CD14-positive monocyte (primary cell): ENCODE results near the gene HACD3. TPM values are rescaled to one million over a fixed set of nuclear protein-coding genes. Genes with fewer than 3 reads are reported as not detected.

Experiments used
- DNase-seq, 3 donors: peaks; one replicate each; pipeline ENCODE4 v3.0.0-alpha.2; 2011 to 2022
- H2AFZ ChIP-seq: 2 replicates; pipeline ENCODE4 v1.6.0; 2012; ENCODE audit warnings: mild to moderate bottlenecking, low read depth, low read length, inconsistent platforms; ENCODE audit not compliant: insufficient read depth, poor library complexity, severe bottlenecking
- H3K27ac ChIP-seq, 2 donors: 1 replicate in 1 of 2; 2 replicates in 1 of 2; pipeline ENCODE4 v1.5.1; 2012 to 2013; ENCODE audit warnings: low read length in 2 of 2, control low read depth in 1 of 2, inconsistent platforms in 1 of 2, low read depth in 1 of 2, mild to moderate bottlenecking in 1 of 2
- H3K27me3 ChIP-seq, 2 donors: one replicate each; pipeline versions ENCODE4 v1.6.0 to v1.6.1; 2011 to 2013; ENCODE audit warnings: low read length in 2 of 2; ENCODE audit not compliant: control insufficient read depth in 2 of 2, insufficient read depth in 2 of 2
- H3K36me3 ChIP-seq, 2 donors: replicated peaks in 1 of 2; 1 replicate in 1 of 2; 2 replicates in 1 of 2; pipeline versions ENCODE4 v1.5.1 to v1.6.1; 2012 to 2013; ENCODE audit warnings: low read length in 2 of 2, control low read depth in 1 of 2, inconsistent platforms in 1 of 2, mild to moderate bottlenecking in 1 of 2; ENCODE audit not compliant: insufficient read depth in 2 of 2, control insufficient read depth in 1 of 2
- H3K4me1 ChIP-seq, 2 donors: 1 replicate in 1 of 2; 2 replicates in 1 of 2; pipeline versions ENCODE4 v1.5.1 to v1.6.1; 2012 to 2013; ENCODE audit warnings: low read length in 2 of 2, control low read depth in 1 of 2, inconsistent platforms in 1 of 2, mild to moderate bottlenecking in 1 of 2, moderate library complexity in 1 of 2; ENCODE audit not compliant: insufficient read depth in 2 of 2, control insufficient read depth in 1 of 2
- H3K4me2 ChIP-seq: replicated peaks from 2 replicates; pipeline ENCODE3; 2012; ENCODE audit warnings: low read length, moderate library complexity, mild to moderate bottlenecking; ENCODE audit not compliant: poor library complexity, severe bottlenecking; ENCODE audit errors: extremely low read depth
- H3K4me3 ChIP-seq, 3 experiments: fragments of 200-600 bp in 1 of 3; sonication (generic) in 1 of 3; replicated peaks in 1 of 3; 1 replicate in 2 of 3; 2 replicates in 1 of 3; pipeline ENCODE4 v1.5.1; 2011 to 2013; ENCODE audit warnings: low read length in 3 of 3, mild to moderate bottlenecking in 3 of 3, control low read depth in 2 of 3, low read depth in 2 of 3, inconsistent platforms in 1 of 3, moderate library complexity in 1 of 3
- H3K79me2 ChIP-seq: 2 replicates; pipeline ENCODE4 v1.6.0; 2012; ENCODE audit warnings: mild to moderate bottlenecking, control low read depth, inconsistent platforms, low read length, moderate library complexity; ENCODE audit not compliant: insufficient read depth
- H3K9ac ChIP-seq: 2 replicates; pipeline ENCODE4 v1.6.0; 2017; ENCODE audit warnings: low read length, mild to moderate bottlenecking; ENCODE audit not compliant: insufficient read depth, poor library complexity, severe bottlenecking
- H3K9me3 ChIP-seq, 2 donors: replicated peaks in 1 of 2; 1 replicate in 1 of 2; 2 replicates in 1 of 2; pipeline versions ENCODE4 v1.5.1 to v1.6.1; 2012 to 2013; ENCODE audit warnings: low read length in 2 of 2, control low read depth in 1 of 2; ENCODE audit not compliant: control insufficient read depth in 1 of 2, insufficient read depth in 1 of 2
- H4K20me1 ChIP-seq: 2 replicates; pipeline ENCODE4 v1.6.0; 2012; ENCODE audit warnings: mild to moderate bottlenecking, low read length, control low read depth, moderate library complexity; ENCODE audit not compliant: insufficient read depth
- H3K27ac Mint-ChIP-seq, 7 donors: one replicate each; pipeline ENCODE4 v1.8.0; 2020; ENCODE audit warnings: mild to moderate bottlenecking in 7 of 7, mixed read lengths in 7 of 7, moderate library complexity in 6 of 7, inconsistent platforms in 2 of 7
- H3K27me3 Mint-ChIP-seq, 3 donors: one replicate each; pipeline ENCODE4 v1.8.0; 2021 to 2022; ENCODE audit warnings: low read depth in 3 of 3, mild to moderate bottlenecking in 3 of 3, mixed read lengths in 3 of 3, moderate library complexity in 3 of 3, inconsistent platforms in 1 of 3
- H3K36me3 Mint-ChIP-seq, 2 donors: one replicate each; pipeline ENCODE4 v1.8.0; 2020; ENCODE audit warnings: mixed read lengths in 2 of 2, inconsistent platforms in 1 of 2, mild to moderate bottlenecking in 1 of 2
- H3K4me1 Mint-ChIP-seq: one replicate; pipeline ENCODE4 v1.8.0; 2020; ENCODE audit warnings: mild to moderate bottlenecking, mixed read lengths
- H3K4me3 Mint-ChIP-seq, 2 donors: one replicate each; pipeline ENCODE4 v1.8.0; 2020; ENCODE audit warnings: mild to moderate bottlenecking in 2 of 2, mixed read lengths in 2 of 2, moderate library complexity in 1 of 2
- H3K9me3 Mint-ChIP-seq, 7 donors: one replicate each; pipeline ENCODE4 v1.8.0; 2020 to 2022; ENCODE audit warnings: mixed read lengths in 7 of 7, mild to moderate bottlenecking in 6 of 7, moderate library complexity in 6 of 7, inconsistent platforms in 2 of 7
- CTCF ChIP-seq: fragments of 200-600 bp; IDR thresholded peaks from one replicate; pipeline ENCODE4 v1.8.0; 2022; ENCODE audit warnings: antibody characterized with exemption, mild to moderate bottlenecking
- WGBS: methylation state at CpG from one replicate; pipeline ENCODE4 v1.1.5; 2013; ENCODE audit warnings: missing lambda C conversion rate; ENCODE audit not compliant: insufficient coverage; 5-methylcytosine and 5-hydroxymethylcytosine counted together
- intact Hi-C, 2 donors: fragments of 100-400 bp; cut with micrococcal nuclease; formaldehyde crosslinking; loops; one replicate each; pipeline versions ENCODE4 v1.15.0 to v1.15.1; 2023
- polyA plus RNA-seq, 3 donors: library from polyadenylated mRNA; depleted of rRNA in 1 of 3; unstranded in 2 of 3; stranded (reverse) in 1 of 3; fragments of 300-500 nt in 2 of 3; fragments of >200 nt in 1 of 3; fragmentation: Illumina TruSeq in 2 of 3; gene quantifications; 1 replicate in 2 of 3; 2 replicates in 1 of 3; pipeline ENCODE4 v1.2.3, GENCODE V29; 2012 to 2021

The HACD3 gene
- polyA plus RNA-seq, 3 donors, result 2.4 to 12.1 (median 10.8) TPM

GRCh38 chr15:65584241-65584640 is 54.0 kb downstream of the HACD3 start:
- H3K4me3 ChIP-seq, result no peak overlapping the region
- no peak overlapping the region for H3K9ac ChIP-seq
- no peaks in the 10 kb centered on the region for H3K9me3 Mint-ChIP-seq
- DNase-seq, result no peak
- no peak overlapping the region for H2AFZ ChIP-seq
- intact Hi-C loops, result no loop called here
- H3K36me3 ChIP-seq, result peaks cover 80 to 91% of the 10 kb centered on the region in 2 donors
- H3K4me3 Mint-ChIP-seq, result no peak overlapping the region
- H3K27ac ChIP-seq, result no peak overlapping the region
- no peak overlapping the region for H3K4me2 ChIP-seq
- no peaks in the 10 kb centered on the region for H3K9me3 ChIP-seq
- no peaks in the 10 kb centered on the region for H3K4me1 Mint-ChIP-seq
- TF ChIP-seq CTCF, result no peak
- no peaks in the 10 kb centered on the region for H4K20me1 ChIP-seq
- H3K4me1 ChIP-seq, result no peaks in the 10 kb centered on the region
- no peak overlapping the region for H3K27ac Mint-ChIP-seq
- H3K27me3 Mint-ChIP-seq, result no peaks in the 10 kb centered on the region
- H3K79me2 ChIP-seq, result no peaks in the 10 kb centered on the region
- no peaks in the 10 kb centered on the region for H3K27me3 ChIP-seq
- H3K36me3 Mint-ChIP-seq, result peaks cover 71 to 90% of the 10 kb centered on the region in 2 donors

- no peaks in the 10 kb centered on the region for H3K9me3 ChIP-seq
- H4K20me1 ChIP-seq, result no peaks in the 10 kb centered on the region
- no peak overlapping the region for H3K27ac Mint-ChIP-seq
- no peak for DNase-seq
- no peak for TF ChIP-seq CTCF
- H3K79me2 ChIP-seq, result no peaks in the 10 kb centered on the region
- H3K9me3 Mint-ChIP-seq, result no peaks in the 10 kb centered on the region
- H2AFZ ChIP-seq, result no peak overlapping the region
- H3K36me3 ChIP-seq, result peaks cover 82 to 91% of the 10 kb centered on the region in 2 donors
- peaks cover 75 to 89% of the 10 kb centered on the region in 2 donors for H3K36me3 Mint-ChIP-seq
- H3K4me3 Mint-ChIP-seq, result no peak overlapping the region
- no peak overlapping the region for H3K9ac ChIP-seq
- no peak overlapping the region for H3K27ac ChIP-seq
- H3K27me3 ChIP-seq, result no peaks in the 10 kb centered on the region
- 100% methylated on average over 1 of the region's 1 CpG for WGBS
- no peaks in the 10 kb centered on the region for H3K4me1 ChIP-seq
- H3K4me3 ChIP-seq, result no peak overlapping the region
- no peaks in the 10 kb centered on the region for H3K27me3 Mint-ChIP-seq
- intact Hi-C loops, result no loop called here
- H3K4me2 ChIP-seq, result no peak overlapping the region
- no peaks in the 10 kb centered on the region for H3K4me1 Mint-ChIP-seq
Observed at GRCh38 chr15:65587094-65587493, 56.8 kb downstream of the HACD3 start.
